ENCODE results near the gene THRB. TPM values are rescaled to one million over a fixed set of nuclear protein-coding genes. Genes with fewer than 3 reads are reported as not detected.

The THRB gene
- total RNA-seq, 2 donors from 2014 or later: 6.7 to 6.9 TPM

DNA sequence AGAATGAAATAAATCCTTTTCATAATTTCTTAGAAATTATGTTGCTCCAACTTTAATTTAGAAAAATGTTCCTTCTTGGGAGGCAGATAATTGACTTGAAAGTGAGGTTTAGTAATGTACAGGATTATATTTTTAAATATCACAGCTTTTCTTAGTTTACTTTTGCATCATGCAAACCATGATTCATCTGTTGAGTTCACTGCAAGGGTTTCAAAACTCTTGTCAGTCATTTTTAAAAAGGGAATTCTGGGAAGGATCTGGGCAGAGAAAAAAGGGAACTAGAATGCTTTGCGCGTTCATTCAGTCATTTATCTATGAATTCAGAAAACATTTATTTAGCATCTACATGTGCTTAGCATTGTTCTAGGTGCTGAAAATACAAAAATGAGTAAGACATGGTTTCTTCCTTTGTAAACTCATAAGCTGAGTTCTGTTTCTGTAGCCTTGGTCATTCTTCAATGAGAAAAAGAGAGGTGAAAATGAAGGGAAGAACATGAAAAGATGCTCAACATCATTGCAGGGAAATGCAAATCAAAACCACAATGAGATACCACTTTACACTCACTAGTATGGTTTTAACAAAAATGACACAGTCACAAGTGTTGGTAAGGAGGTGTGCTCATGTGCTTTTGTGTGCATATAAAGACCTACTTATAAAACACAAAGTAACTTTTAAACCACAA is 340.5 kb downstream of the THRB start:
- H3K4me3 ChIP-seq: no peak overlapping the region
- no peaks in the 10 kb centered on the region for H3K27me3 ChIP-seq
- no peak for ATAC-seq
- no peaks in the 10 kb centered on the region for H3K36me3 ChIP-seq (replicated peaks in 1 of 2; ENCODE audit: insufficient read depth in 1 of 2, low read depth in 2 of 2)
- H3K4me1 ChIP-seq: no peaks in the 10 kb centered on the region
- no peak for TF ChIP-seq POLR2A (IDR thresholded peaks at IDR 0.05)
- TF ChIP-seq, protein P1, sequence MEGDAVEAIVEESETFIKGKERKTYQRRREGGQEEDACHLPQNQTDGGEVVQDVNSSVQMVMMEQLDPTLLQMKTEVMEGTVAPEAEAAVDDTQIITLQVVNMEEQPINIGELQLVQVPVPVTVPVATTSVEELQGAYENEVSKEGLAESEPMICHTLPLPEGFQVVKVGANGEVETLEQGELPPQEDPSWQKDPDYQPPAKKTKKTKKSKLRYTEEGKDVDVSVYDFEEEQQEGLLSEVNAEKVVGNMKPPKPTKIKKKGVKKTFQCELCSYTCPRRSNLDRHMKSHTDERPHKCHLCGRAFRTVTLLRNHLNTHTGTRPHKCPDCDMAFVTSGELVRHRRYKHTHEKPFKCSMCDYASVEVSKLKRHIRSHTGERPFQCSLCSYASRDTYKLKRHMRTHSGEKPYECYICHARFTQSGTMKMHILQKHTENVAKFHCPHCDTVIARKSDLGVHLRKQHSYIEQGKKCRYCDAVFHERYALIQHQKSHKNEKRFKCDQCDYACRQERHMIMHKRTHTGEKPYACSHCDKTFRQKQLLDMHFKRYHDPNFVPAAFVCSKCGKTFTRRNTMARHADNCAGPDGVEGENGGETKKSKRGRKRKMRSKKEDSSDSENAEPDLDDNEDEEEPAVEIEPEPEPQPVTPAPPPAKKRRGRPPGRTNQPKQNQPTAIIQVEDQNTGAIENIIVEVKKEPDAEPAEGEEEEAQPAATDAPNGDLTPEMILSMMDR (IDR thresholded peaks at IDR 0.05): no peak
- DNase-seq: no peak
- WGBS, 2 donors: 81 to 85% methylated on average over 2 of the region's 2 CpGs
- H3K9me3 ChIP-seq: no peaks in the 10 kb centered on the region
- no peak overlapping the region for H3K27ac ChIP-seq
- intact Hi-C loops (cut with DNase I): no loop called here

DNA sequence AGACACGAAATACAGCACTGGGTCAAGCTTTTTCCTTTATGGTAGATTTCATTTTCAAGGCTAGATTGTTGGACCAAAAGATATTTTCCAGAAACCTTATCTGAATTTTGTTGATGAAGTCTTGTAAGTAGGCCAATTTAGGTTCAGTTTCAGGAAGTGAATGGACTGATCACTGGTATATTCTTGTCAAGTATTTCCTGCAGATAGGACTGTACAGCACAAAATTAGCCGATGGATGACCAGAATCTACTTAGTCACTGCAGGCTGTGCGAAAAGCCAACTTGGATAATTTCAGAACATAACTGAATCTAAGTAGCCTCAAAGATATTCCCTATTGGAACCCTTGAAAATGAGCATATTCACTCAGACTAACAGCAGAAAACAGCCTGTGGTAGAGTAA is 343.1 kb downstream of the THRB start:
- DNase-seq (no peak), ATAC-seq (no peak)
- WGBS, 2 donors: 59 to 66% methylated on average over 3 of the region's 3 CpGs
- H3K9me3 ChIP-seq: no peaks in the 10 kb centered on the region
- intact Hi-C loops (cut with DNase I): no loop called here
- TF ChIP-seq, protein P1 (IDR thresholded peaks at IDR 0.05): no peak
- no peak overlapping the region for H3K27ac ChIP-seq
- no peaks in the 10 kb centered on the region for H3K36me3 ChIP-seq (replicated peaks in 1 of 2; ENCODE audit: insufficient read depth in 1 of 2, low read depth in 2 of 2)
- no peaks in the 10 kb centered on the region for H3K4me1 ChIP-seq
- H3K4me3 ChIP-seq: no peak overlapping the region
- H3K27me3 ChIP-seq: no peaks in the 10 kb centered on the region

DNA sequence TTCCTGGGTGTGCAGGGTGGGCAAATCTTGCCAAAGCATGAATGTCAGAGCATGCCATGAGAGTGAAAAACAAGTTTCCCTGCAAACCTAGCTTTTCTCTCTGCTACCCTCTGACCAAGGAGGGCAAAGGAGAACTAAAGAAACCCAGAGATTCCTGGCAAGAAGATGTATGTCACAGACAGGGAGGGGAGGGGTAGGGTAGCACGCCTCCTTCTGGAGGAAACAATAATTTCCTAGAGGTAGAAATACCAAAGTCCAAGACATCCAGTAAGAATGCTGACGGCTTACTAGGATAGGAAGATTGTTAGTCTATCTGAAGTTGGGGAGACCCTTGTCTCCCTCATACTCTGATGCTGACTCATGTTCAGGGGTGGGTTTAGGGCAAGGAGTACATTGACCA is 345.6 kb downstream of the THRB start:
- WGBS, 2 donors: 85 to 97% methylated on average over 2 of the region's 2 CpGs
- Histone ChIP-seq H3K4me1 (peaks cover 8% of the 10 kb centered on the region), H3K36me3 (replicated peaks in 1 of 2; ENCODE audit: insufficient read depth in 1 of 2, low read depth in 2 of 2) (no peaks in the 10 kb centered on the region), H3K27me3 (no peaks in the 10 kb centered on the region), H3K27ac (no peak overlapping the region), H3K4me3 (no peak overlapping the region), H3K9me3 (no peaks in the 10 kb centered on the region)
- TF ChIP-seq, protein P1 (IDR thresholded peaks at IDR 0.05): no peak
- no peak for TF ChIP-seq POLR2A (IDR thresholded peaks at IDR 0.05)
- no peak for ATAC-seq
- DNase-seq: no peak
- intact Hi-C loops (cut with DNase I): no loop called here

DNA sequence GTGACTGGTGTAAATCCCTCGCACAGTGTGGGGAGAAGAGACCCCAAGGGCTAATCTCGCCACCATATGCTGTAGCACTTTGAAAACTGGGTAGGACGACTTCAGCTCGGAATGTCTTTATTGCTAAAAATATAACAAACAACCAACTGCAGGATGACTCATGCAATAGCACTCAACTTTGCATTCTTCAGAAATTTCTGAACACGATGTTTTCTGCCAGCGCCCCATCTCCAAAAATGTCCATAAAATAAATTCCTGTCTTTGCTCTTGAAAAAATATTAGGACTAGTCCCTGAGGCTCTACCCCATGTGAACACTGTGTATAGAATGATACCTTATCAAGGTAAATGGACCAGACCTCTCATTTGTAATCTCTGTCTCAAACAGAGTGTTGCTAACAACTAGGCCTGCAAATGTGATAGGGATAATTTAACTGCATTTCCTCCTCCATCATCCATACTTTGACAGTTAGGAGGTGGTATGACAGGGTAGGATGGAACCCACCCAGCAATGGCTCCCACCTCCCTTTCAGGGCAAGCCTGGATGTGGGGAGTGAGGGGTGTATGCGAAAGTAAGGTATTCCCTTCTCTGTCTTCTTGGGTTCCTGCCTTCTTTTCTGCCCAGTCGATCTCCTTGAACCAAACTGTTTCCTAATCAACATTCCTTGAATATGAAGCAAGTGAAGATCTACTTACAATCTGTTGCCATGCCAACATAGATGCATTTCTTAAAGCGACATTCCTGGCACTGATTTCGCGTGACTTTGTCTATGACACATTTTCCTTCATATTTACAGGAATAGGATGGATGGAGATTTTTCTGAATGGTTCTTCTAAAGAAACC is 348.4 kb downstream of the THRB start:
- H3K27ac ChIP-seq: no peak overlapping the region
- ATAC-seq: no peak

More for the DNA sequence above, 348.4 kb downstream of the THRB start:
- intact Hi-C loops (cut with DNase I): no loop called here
- H3K4me3 ChIP-seq: no peak overlapping the region
- H3K4me1 ChIP-seq: peaks cover 8% of the 10 kb centered on the region
- H3K27me3 ChIP-seq: no peaks in the 10 kb centered on the region
- TF ChIP-seq, protein P1 (IDR thresholded peaks at IDR 0.05): no peak
- no peak for TF ChIP-seq POLR2A (IDR thresholded peaks at IDR 0.05)
- no peak for DNase-seq
- WGBS, 2 donors: 75 to 87% methylated on average over 11 of the region's 11 CpGs
- H3K36me3 ChIP-seq (replicated peaks in 1 of 2; ENCODE audit: insufficient read depth in 1 of 2, low read depth in 2 of 2): no peaks in the 10 kb centered on the region
- H3K9me3 ChIP-seq: no peaks in the 10 kb centered on the region
